A673 (cell line): Measurements from ENCODE around the gene NCKAP1. TPM values are rescaled to one million over a fixed set of nuclear protein-coding genes. Genes with fewer than 3 reads are reported as not detected.
"Not testable (repeated sequence)": the region's sequence is repeated elsewhere in the genome, so short reads cannot be mapped to it uniquely, and the experiment has no call there.

Source experiments
- BruUV-seq: library from RNA; stranded (reverse); fragments of 400-500 nt; replicated peaks from 2 replicates; lab custom pipeline; 2021; lab: Mats Ljungman, UMichigan
- CTCF ChIA-PET: fragments of 300-600 bp; sonication (Branson Sonifier 250); formaldehyde crosslinking; loops from one replicate; lab custom pipeline; 2022; ENCODE audit warnings: antibody characterized with exemption; lab: Charles Lee
- POLR2A ChIA-PET: fragments of 300-600 bp; sonication (Branson Sonifier 250); formaldehyde crosslinking; loops from one replicate; lab custom pipeline; 2022; ENCODE audit warnings: antibody characterized with exemption; ENCODE audit not compliant: low non-redundant PET; lab: Charles Lee
- DNase-seq: peaks from one replicate; pipeline ENCODE4 v3.0.0-alpha.2; 2015; ENCODE audit warnings: low spot score
- H3K27ac ChIP-seq: fragments of 200-600 bp; sonication (generic); 2 replicates; pipeline ENCODE4 v1.5.1; 2016; ENCODE audit warnings: mixed run types, low read depth, mild to moderate bottlenecking, mixed read lengths, antibody characterized with exemption, low read length; ENCODE audit not compliant: poor library complexity, severe bottlenecking
- H3K27me3 ChIP-seq: fragments of 200-600 bp; sonication (generic); replicated peaks from 2 replicates; pipeline ENCODE4 v1.6.1; 2017; ENCODE audit warnings: mixed run types, low read depth, mild to moderate bottlenecking, mixed read lengths, antibody characterized with exemption, low read length; ENCODE audit not compliant: insufficient read depth, poor library complexity
- H3K36me3 ChIP-seq: fragments of 200-600 bp; sonication (generic); 2 replicates; pipeline ENCODE4 v1.6.1; 2016; ENCODE audit warnings: mixed run types, mild to moderate bottlenecking, mixed read lengths, antibody characterized with exemption, low read length; ENCODE audit not compliant: insufficient read depth, poor library complexity, severe bottlenecking
- H3K4me1 ChIP-seq: fragments of 200-600 bp; sonication (generic); 2 replicates; pipeline ENCODE4 v1.6.1; 2017; ENCODE audit warnings: mixed run types, mild to moderate bottlenecking, mixed read lengths, antibody characterized with exemption, low read length; ENCODE audit not compliant: insufficient read depth, poor library complexity, severe bottlenecking
- H3K4me3 ChIP-seq: fragments of 200-600 bp; sonication (generic); 2 replicates; pipeline ENCODE4 v1.5.1; 2016; ENCODE audit warnings: low read depth, mixed run types, mild to moderate bottlenecking, mixed read lengths, low read length; ENCODE audit not compliant: poor library complexity, severe bottlenecking
- H3K9me3 ChIP-seq: fragments of 200-600 bp; sonication (generic); 2 replicates; pipeline ENCODE4 v1.6.1; 2016; ENCODE audit warnings: mixed run types, low read depth, mild to moderate bottlenecking, mixed read lengths, antibody characterized with exemption, low read length; ENCODE audit not compliant: poor library complexity, severe bottlenecking
- EZH2 ChIP-seq: fragments of 200-600 bp; sonication (generic); IDR thresholded peaks from 2 replicates; pipeline ENCODE4 v1.6.1; 2017; ENCODE audit warnings: borderline replicate concordance, low read depth, mild to moderate bottlenecking, mixed read lengths, antibody characterized with exemption, low read length; ENCODE audit not compliant: poor library complexity, severe bottlenecking
- intact Hi-C: fragments of 100-400 bp; cut with micrococcal nuclease; formaldehyde crosslinking; loops from one replicate; pipeline ENCODE4 v1.10.0; 2022; ENCODE audit not compliant: unreplicated experiment
- total RNA-seq: library from RNA; stranded (reverse); gene quantifications from 2 replicates; pipeline ENCODE4 v1.2.3, GENCODE V29; 2021
- TF ChIP-seq, protein P1 (sequence below): fragments of 300-800, 200-600 bp; sonication (generic); conservative IDR thresholded peaks from 2 replicates; pipeline ENCODE4 v1.5.1; 2017; ENCODE audit warnings: low read depth, mild to moderate bottlenecking, antibody characterized with exemption, low read length, moderate library complexity, mixed read lengths

NCKAP1 gene
- total RNA-seq, 1 experiment from 2014 or later, result 153 TPM

DNA sequence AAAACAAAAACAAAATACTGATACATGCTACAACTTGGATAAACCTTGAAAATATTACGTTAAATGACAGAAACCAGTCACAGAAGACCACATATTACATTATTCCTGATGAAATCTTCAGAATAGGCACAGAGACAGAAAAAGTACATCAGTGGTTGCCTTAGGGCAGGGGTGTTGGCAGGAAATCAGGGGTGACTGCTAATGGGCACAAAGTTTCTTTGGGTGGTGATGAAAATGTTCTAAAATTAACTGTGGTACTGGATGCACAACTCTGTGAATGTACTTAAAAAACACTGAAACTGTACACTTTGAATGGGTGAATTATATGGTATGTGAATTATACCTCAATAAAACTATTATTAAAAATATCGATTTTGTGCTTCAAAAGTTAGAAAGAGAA lies 16.6 kb downstream of the NCKAP1 start:
- ChIA-PET POLR2A (no interaction called here), CTCF (no interaction called here)
- no TSS peak for BruUV-seq
- no peak for DNase-seq
- Histone ChIP-seq H3K4me1 (peaks cover 25% of the 10 kb centered on the region), H3K27me3 (no peaks in the 10 kb centered on the region), H3K4me3 (no peak overlapping the region), H3K27ac (no peak overlapping the region), H3K9me3 (no peaks in the 10 kb centered on the region), H3K36me3 (peaks cover 53% of the 10 kb centered on the region)
- intact Hi-C loops, result no loop called here
- no peak for TF ChIP-seq EZH2
- TF ChIP-seq, protein P1, sequence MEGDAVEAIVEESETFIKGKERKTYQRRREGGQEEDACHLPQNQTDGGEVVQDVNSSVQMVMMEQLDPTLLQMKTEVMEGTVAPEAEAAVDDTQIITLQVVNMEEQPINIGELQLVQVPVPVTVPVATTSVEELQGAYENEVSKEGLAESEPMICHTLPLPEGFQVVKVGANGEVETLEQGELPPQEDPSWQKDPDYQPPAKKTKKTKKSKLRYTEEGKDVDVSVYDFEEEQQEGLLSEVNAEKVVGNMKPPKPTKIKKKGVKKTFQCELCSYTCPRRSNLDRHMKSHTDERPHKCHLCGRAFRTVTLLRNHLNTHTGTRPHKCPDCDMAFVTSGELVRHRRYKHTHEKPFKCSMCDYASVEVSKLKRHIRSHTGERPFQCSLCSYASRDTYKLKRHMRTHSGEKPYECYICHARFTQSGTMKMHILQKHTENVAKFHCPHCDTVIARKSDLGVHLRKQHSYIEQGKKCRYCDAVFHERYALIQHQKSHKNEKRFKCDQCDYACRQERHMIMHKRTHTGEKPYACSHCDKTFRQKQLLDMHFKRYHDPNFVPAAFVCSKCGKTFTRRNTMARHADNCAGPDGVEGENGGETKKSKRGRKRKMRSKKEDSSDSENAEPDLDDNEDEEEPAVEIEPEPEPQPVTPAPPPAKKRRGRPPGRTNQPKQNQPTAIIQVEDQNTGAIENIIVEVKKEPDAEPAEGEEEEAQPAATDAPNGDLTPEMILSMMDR, result no peak

DNA sequence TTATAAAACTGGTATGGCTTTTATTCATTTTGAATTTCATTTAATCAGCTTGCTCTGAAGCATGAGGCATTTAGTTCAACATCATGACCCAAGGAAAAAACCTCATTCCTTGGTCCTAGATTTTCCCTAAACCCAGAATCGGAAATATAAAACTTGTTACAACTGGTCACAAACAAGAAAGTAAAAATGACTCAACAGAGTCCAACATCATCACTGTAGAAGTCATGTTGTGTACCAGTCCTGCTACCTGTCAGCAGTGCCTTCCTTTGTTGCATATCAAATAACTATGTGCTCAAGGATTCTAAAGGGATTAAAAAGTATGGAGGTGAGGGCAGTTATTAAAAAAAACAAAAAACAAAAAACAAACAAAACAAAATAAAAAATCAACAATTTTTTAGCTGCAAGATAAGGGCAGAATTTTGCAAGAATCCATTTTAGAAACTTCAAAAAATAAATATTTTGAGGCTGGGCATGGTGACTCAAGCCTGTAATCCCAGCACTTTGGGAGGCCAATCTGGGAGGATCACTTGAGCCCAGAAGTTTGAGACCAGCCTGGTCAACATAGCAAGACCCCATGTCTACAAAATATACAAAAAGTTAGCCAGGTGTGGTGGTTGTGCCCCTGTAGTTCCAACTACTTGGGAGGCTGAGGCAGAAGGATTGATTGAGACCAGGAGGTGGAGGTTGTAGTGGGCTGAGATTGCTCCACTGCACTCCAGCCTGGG lies 18.4 kb downstream of the NCKAP1 start:
- BruUV-seq, result no TSS peak
- DNase-seq, result no peak
- ChIA-PET POLR2A (interaction anchor here (0.6 kb wide), 1 partner anchor 1042 kb away, joined by 3 read pairs; no protein-coding TSS in a partner anchor), CTCF (no interaction called here)
- H3K4me1 ChIP-seq, result peaks cover 26% of the 10 kb centered on the region
- no peak overlapping the region for H3K27ac ChIP-seq
- H3K27me3 ChIP-seq, result no peaks in the 10 kb centered on the region
- H3K9me3 ChIP-seq, result no peaks in the 10 kb centered on the region
- H3K36me3 ChIP-seq, result peaks cover 53% of the 10 kb centered on the region
- intact Hi-C loops, result no loop called here
- no peak overlapping the region for H3K4me3 ChIP-seq
- TF ChIP-seq, protein P1, result no peak
- TF ChIP-seq EZH2, result no peak

DNA sequence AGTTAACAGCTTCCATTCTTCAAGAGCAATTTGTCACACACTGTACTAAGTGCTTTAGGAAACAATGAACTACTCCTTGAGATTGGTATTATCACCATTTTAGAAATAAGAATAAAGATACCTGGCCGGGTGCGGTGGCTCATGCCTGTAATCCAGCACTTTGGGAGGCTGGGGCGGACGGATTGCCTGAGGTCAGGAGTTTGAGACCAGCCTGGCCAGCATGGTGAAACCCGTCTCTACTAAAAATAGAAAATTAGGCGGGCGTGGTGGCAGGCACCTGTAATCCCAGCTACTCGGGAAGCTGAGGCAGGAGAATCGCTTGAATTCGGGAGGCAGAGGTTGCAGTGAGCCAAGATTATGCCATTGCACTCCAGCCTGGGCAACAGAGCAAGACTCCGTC lies 20.4 kb downstream of the NCKAP1 start:
- intact Hi-C loops, H3K9me3 ChIP-seq, CTCF ChIA-PET, H3K27ac ChIP-seq, BruUV-seq, H3K4me3 ChIP-seq, H3K27me3 ChIP-seq, DNase-seq: not testable (repeated sequence)
- H3K36me3 ChIP-seq, result peaks cover 42% of the 10 kb centered on the region
- POLR2A ChIA-PET, result interaction anchor here (0.6 kb wide), 1 partner anchor 50 kb away, joined by 3 read pairs; no protein-coding TSS in a partner anchor
- peaks cover 32% of the 10 kb centered on the region for H3K4me1 ChIP-seq
